IPS DF 6.9 (cell line): Measurements from ENCODE around the gene CDH4.

Source experiments
- DNase-seq: peaks from one replicate; pipeline ENCODE4 v3.0.0-alpha.2; 2013; ENCODE audit warnings: low read depth, low spot score
- H3K27ac ChIP-seq: one replicate; pipeline ENCODE4 v1.5.1; 2013; ENCODE audit warnings: low read length, control low read depth
- H3K27me3 ChIP-seq: 2 replicates; pipeline ENCODE4 v1.6.1; 2013; ENCODE audit warnings: mild to moderate bottlenecking, low read length; ENCODE audit not compliant: control insufficient read depth, insufficient read depth
- H3K36me3 ChIP-seq: 2 replicates; pipeline ENCODE4 v1.6.1; 2013; ENCODE audit warnings: low read length; ENCODE audit not compliant: control insufficient read depth, insufficient read depth
- H3K4me1 ChIP-seq: 2 replicates; pipeline ENCODE4 v1.6.1; 2013; ENCODE audit warnings: low read length; ENCODE audit not compliant: control insufficient read depth, insufficient read depth
- H3K4me3 ChIP-seq: 2 replicates; pipeline ENCODE4 v1.5.1; 2013; ENCODE audit warnings: mild to moderate bottlenecking, low read length
- H3K9me3 ChIP-seq: 2 replicates; pipeline ENCODE4 v1.6.1; 2013; ENCODE audit warnings: low read length, inconsistent platforms; ENCODE audit not compliant: control insufficient read depth, insufficient read depth
- WGBS: extraction: QIAGEN DNeasy Blood & Tissue Kit; methylation state at CpG from one replicate; pipeline ENCODE4 v1.1.7; 2013; ENCODE audit warnings: mixed read lengths, missing lambda C conversion rate; ENCODE audit not compliant: insufficient read length, insufficient coverage; 5-methylcytosine and 5-hydroxymethylcytosine counted together

The CDH4 gene

GRCh38 chr20:61949714-61950640, 697.9 kb downstream of the CDH4 start:
- H3K4me3 ChIP-seq = no peak overlapping the region
- peaks cover 5% of the 10 kb centered on the region for H3K4me1 ChIP-seq
- DNase-seq = no peak
- no peaks in the 10 kb centered on the region for H3K9me3 ChIP-seq
- H3K27me3 ChIP-seq = no peaks in the 10 kb centered on the region
- no peaks in the 10 kb centered on the region for H3K36me3 ChIP-seq
- WGBS = no CpG with 5 or more reads among the region's 21 CpGs
- no peak overlapping the region for H3K27ac ChIP-seq

DNA sequence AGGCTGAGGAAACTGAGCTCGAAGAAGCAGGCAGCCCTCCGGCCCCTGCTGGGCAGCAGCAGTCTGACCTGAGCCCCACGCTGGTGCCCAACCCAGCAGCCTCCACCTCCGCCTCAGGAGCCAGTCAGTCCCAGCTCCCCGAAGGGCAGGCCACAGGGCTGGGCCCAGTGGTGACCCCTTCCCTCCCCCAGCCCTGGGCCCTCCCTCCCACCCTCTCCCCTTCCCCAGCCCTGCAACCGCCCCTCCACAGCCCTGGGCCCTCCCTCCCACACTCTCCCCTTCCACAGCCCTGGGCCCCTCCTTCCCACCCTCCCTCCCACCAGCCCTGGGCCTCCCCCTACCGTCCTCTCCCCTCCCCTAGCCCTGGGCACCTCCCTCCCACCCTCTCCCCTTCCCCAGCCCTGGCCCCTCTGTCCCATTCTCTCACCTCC, 698.6 kb downstream of the CDH4 start:
- H3K9me3 ChIP-seq = no peaks in the 10 kb centered on the region
- no peaks in the 10 kb centered on the region for H3K36me3 ChIP-seq
- DNase-seq = no peak
- no peak overlapping the region for H3K27ac ChIP-seq
- H3K4me1 ChIP-seq = peaks cover 5% of the 10 kb centered on the region
- no CpG with 5 or more reads among the region's 7 CpGs for WGBS
- H3K4me3 ChIP-seq = no peak overlapping the region
- H3K27me3 ChIP-seq = no peaks in the 10 kb centered on the region

GRCh38 chr20:61951695-61952533, 699.9 kb downstream of the CDH4 start:
- H3K36me3 ChIP-seq = no peaks in the 10 kb centered on the region
- H3K4me1 ChIP-seq = peaks cover 5% of the 10 kb centered on the region
- WGBS = no CpG with 5 or more reads among the region's 22 CpGs
- no peak overlapping the region for H3K4me3 ChIP-seq
- no peaks in the 10 kb centered on the region for H3K9me3 ChIP-seq
- H3K27me3 ChIP-seq = no peaks in the 10 kb centered on the region
- no peak for DNase-seq
- no peak overlapping the region for H3K27ac ChIP-seq

GRCh38 chr20:61953037-61954021, 701.3 kb downstream of the CDH4 start:
- H3K27ac ChIP-seq = no peak overlapping the region
- no peaks in the 10 kb centered on the region for H3K27me3 ChIP-seq
- no CpG with 5 or more reads among the region's 20 CpGs for WGBS
- no peak overlapping the region for H3K4me3 ChIP-seq
- peaks cover 5% of the 10 kb centered on the region for H3K4me1 ChIP-seq
- DNase-seq = no peak
- H3K9me3 ChIP-seq = no peaks in the 10 kb centered on the region
- no peaks in the 10 kb centered on the region for H3K36me3 ChIP-seq

DNA sequence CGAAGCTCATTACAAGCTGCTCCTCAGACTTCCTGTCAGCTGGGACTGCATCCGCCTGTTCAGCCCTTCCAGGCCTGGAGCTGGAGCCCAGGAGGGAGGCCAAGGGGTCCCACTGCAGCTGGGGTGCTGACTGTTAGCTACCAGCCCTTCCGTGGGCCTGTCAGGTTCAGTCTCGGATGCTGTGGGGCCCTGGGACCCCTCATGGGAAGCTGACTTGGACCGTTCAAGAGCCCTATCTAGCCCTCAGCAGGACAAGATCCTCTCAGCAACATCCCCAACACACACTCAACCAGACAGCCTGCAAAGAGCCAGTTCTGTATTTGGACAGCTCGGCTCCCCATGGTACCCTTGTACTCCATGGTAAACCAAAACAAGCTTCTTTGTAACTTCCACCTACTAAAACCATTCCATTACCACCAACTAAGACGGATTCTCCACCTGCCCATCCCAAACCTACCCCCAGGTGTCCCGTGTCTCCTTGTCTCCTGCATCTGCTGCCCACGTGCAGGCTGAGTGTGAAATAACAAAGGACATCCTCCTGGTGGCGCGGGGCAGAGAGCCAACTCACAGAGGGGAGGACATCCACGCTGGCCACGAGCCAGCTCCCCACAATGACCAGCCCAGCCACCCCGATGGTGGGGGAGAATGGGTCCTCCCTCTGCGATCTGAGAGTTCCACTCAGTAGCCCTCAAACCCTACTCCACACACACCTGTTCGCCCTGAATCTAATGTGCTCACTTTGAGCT, 702.4 kb downstream of the CDH4 start:
- Histone ChIP-seq H3K27me3 (no peaks in the 10 kb centered on the region), H3K36me3 (no peaks in the 10 kb centered on the region), H3K9me3 (no peaks in the 10 kb centered on the region), H3K27ac (no peak overlapping the region), H3K4me3 (no peak overlapping the region), H3K4me1 (peaks cover 5% of the 10 kb centered on the region)
- 100% methylated on average over 1 of the region's 16 CpGs for WGBS
- DNase-seq = no peak

DNA sequence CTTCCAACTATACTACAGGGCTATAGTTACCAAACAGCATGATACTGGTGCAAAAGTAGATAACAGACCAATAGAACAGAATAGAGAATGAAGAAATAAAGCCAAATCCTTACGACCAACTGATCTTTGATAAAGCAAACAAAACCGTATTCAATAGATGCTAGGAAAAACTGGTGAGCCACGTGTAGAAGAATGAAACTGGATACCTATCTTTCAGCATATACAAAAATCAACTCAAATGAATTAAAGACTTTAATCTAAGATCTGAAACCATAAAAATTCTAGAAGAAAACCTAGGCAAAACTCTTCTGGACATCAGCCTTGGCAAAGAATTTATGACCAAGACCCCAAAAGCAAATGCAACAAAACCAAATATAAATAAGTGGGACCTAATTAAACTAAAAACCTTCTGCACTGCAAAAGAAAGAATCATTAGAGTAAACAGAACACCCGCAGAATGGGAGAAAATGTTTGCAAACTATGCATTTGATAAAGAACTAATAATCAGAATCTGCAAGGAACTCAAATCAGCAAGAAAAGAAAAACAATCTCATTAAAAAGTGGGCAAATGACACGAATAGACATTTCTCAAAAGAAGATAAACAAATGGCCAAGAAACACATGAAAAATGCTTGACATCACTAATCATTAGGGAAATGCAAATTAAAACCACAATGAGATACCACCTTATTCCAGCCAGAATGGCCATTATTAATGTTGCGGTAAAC, 703.8 kb downstream of the CDH4 start:
- no peak for DNase-seq
- Histone ChIP-seq H3K9me3 (no peaks in the 10 kb centered on the region), H3K27ac (no peak overlapping the region), H3K27me3 (no peaks in the 10 kb centered on the region), H3K36me3 (no peaks in the 10 kb centered on the region), H3K4me3 (no peak overlapping the region), H3K4me1 (peaks cover 5% of the 10 kb centered on the region; the same call in 1 of the 2 replicates)
- no CpG with 5 or more reads among the region's 6 CpGs for WGBS

- 100% methylated on average over 1 of the region's 12 CpGs for WGBS
- no peak for DNase-seq
- H3K9me3 ChIP-seq = no peaks in the 10 kb centered on the region
- no peaks in the 10 kb centered on the region for H3K36me3 ChIP-seq
- H3K4me1 ChIP-seq = peaks cover 5% of the 10 kb centered on the region; the same call in 1 of the 2 replicates
- no peak overlapping the region for H3K27ac ChIP-seq
- no peak overlapping the region for H3K4me3 ChIP-seq
- no peaks in the 10 kb centered on the region for H3K27me3 ChIP-seq
These were observed 704.6 kb downstream of the CDH4 start for GRCh38 chr20:61956396-61957342.

DNA sequence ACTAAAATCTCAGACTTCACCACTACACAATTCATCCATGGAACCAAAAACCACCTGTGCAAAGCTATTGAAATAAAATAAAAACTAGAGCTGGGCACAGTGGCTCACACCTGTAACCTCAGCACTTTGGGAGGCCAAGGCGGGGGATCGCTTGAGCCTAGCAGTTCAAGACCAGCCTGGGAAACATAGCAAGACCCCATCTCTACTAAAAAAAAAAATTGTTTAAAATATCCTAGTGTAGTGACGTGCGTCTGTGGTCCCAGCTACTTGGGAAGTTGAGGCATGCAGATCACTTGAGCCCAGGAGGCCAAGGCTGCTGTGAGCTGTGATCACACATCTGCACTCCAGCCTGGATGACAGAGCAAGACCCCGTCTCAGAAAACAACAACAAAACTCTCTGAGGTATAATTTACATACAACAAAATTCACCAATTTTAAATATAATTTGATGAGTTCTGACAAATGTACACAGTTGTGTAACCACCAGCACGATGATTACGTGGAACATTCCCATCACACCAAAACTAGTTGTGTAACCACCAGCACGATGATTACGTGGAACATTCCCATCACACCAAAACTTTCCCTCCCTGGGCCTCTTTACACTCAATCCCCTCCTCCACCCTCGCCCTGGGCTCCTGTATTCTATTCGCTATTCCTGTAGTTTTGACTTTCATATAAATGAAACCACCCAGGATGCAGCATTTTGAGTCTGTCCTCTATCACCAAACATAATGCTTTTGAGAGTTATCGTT, 706.1 kb downstream of the CDH4 start:
- WGBS = no CpG with 5 or more reads among the region's 12 CpGs
- Histone ChIP-seq H3K4me3 (no peak overlapping the region), H3K36me3 (no peaks in the 10 kb centered on the region), H3K27ac (no peak overlapping the region), H3K4me1 (peaks cover 2% of the 10 kb centered on the region; the same call in 1 of the 2 replicates), H3K27me3 (no peaks in the 10 kb centered on the region), H3K9me3 (no peaks in the 10 kb centered on the region)
- no peak for DNase-seq
